ENCODE data around the gene PDE4D. TPM values are rescaled to one million over a fixed set of nuclear protein-coding genes. Genes with fewer than 3 reads are reported as not detected.

Gene PDE4D
- total and polyA plus RNA-seq, 12 donors = 1.2 to 18.9 (median 2.1) TPM

GRCh38 chr5:59169768-59170150 lies 723.8 kb downstream of the PDE4D start:
- Histone ChIP-seq H3K4me1 (replicated peaks in 1 of 2) (no peaks in the 10 kb centered on the region), H3K4me3 (no peak overlapping the region), H3K9me3 (replicated peaks in 1 of 3) (no peaks in the 10 kb centered on the region), H3K36me3 (replicated peaks in 1 of 2) (no peaks in the 10 kb centered on the region), H3K27ac (no peak overlapping the region), H3K27me3 (no peaks in the 10 kb centered on the region)
- TF ChIP-seq POLR2A (IDR thresholded peaks at IDR 0.05) = no peak
- TF ChIP-seq CTCF (IDR thresholded peaks at IDR 0.05) = no peak
- DNase-seq = no peak
- intact Hi-C loops (cut with DNase I) = loop anchor here (10.0 kb wide), 2 partner anchors 135 to 285 kb away; no protein-coding TSS in a partner anchor
- 90 to 100% (median 95%) methylated on average over 1 of the region's 1 CpG for WGBS, 4 donors

- WGBS, 4 donors = 56 to 65% (median 62%) methylated on average over 7 of the region's 7 CpGs
- Histone ChIP-seq H3K36me3 (replicated peaks in 1 of 2) (no peaks in the 10 kb centered on the region), H3K4me1 (replicated peaks in 1 of 2) (no peaks in the 10 kb centered on the region), H3K4me3 (no peak overlapping the region), H3K9me3 (replicated peaks in 1 of 3) (no peaks in the 10 kb centered on the region), H3K27ac (no peak overlapping the region), H3K27me3 (no peaks in the 10 kb centered on the region)
- no peak for DNase-seq
- TF ChIP-seq CTCF (IDR thresholded peaks at IDR 0.05) (no peak), POLR2A (IDR thresholded peaks at IDR 0.05) (no peak)
- intact Hi-C loops (cut with DNase I) = loop anchor here in 1 of 2 donors (10.0 kb wide), 1 partner anchor 284 kb away; no protein-coding TSS in a partner anchor
Measured at GRCh38 chr5:59169081-59169767, 724.3 kb downstream of the PDE4D start.

GRCh38 chr5:59168067-59168466 lies 725.5 kb downstream of the PDE4D start:
- no peaks in the 10 kb centered on the region for H3K27me3 ChIP-seq
- H3K4me1 ChIP-seq (replicated peaks in 1 of 2) = no peaks in the 10 kb centered on the region
- no peak for DNase-seq
- H3K36me3 ChIP-seq (replicated peaks in 1 of 2) = no peaks in the 10 kb centered on the region
- TF ChIP-seq CTCF (IDR thresholded peaks at IDR 0.05) = no peak
- no peak for TF ChIP-seq POLR2A (IDR thresholded peaks at IDR 0.05)
- WGBS, 4 donors = 86 to 93% (median 89%) methylated on average over 6 of the region's 6 CpGs
- H3K27ac ChIP-seq = no peak overlapping the region
- intact Hi-C loops (cut with DNase I) = loop anchor here in 1 of 2 donors (10.0 kb wide), 1 partner anchor 283 kb away; no protein-coding TSS in a partner anchor
- H3K4me3 ChIP-seq = no peak overlapping the region
- no peaks in the 10 kb centered on the region for H3K9me3 ChIP-seq (replicated peaks in 1 of 3)

- no peaks in the 10 kb centered on the region for H3K4me1 ChIP-seq (replicated peaks in 1 of 2)
- no peaks in the 10 kb centered on the region for H3K27me3 ChIP-seq
- H3K36me3 ChIP-seq (replicated peaks in 1 of 2) = no peaks in the 10 kb centered on the region
- no peak for TF ChIP-seq CTCF (IDR thresholded peaks at IDR 0.05)
- no peak for TF ChIP-seq POLR2A (IDR thresholded peaks at IDR 0.05)
- 74 to 84% (median 77%) methylated on average over 7 of the region's 7 CpGs for WGBS, 4 donors
- H3K9me3 ChIP-seq (replicated peaks in 1 of 3) = no peaks in the 10 kb centered on the region
- H3K27ac ChIP-seq = no peak overlapping the region
- H3K4me3 ChIP-seq = no peak overlapping the region
- intact Hi-C loops (cut with DNase I) = loop anchor here in 1 of 2 donors (10.0 kb wide), 1 partner anchor 279 kb away; no protein-coding TSS in a partner anchor
- no peak for DNase-seq
Measured at GRCh38 chr5:59164041-59164830, 729.3 kb downstream of the PDE4D start.
